Liver (tissue), 9 donors: ENCODE measurements around the gene INO80. TPM values are rescaled to one million over a fixed set of nuclear protein-coding genes. Genes with fewer than 3 reads are reported as not detected.
"Not testable (repeated sequence)": the region's sequence is repeated elsewhere in the genome, so short reads cannot be mapped to it uniquely, and the experiment has no call there.

Experiments
- DNase-seq: peaks from one replicate; pipeline ENCODE4 v3.0.0-alpha.2; 2017; ENCODE audit warnings: low spot score
- H3K27ac ChIP-seq, 2 donors: one replicate each; pipeline ENCODE4 v1.7.0; 2013; ENCODE audit warnings: inconsistent platforms in 2 of 2, low read length in 2 of 2, control low read depth in 1 of 2, low read depth in 1 of 2, mild to moderate bottlenecking in 1 of 2
- H3K27me3 ChIP-seq, 4 donors: one replicate each; pipeline versions ENCODE4 v1.6.1 to v1.7.0; 2013; ENCODE audit warnings: low read length in 3 of 4, inconsistent platforms in 1 of 4, mild to moderate bottlenecking in 1 of 4, moderate library complexity in 1 of 4; ENCODE audit not compliant: control insufficient read depth in 4 of 4, insufficient read depth in 4 of 4
- H3K36me3 ChIP-seq, 4 donors: one replicate each; pipeline versions ENCODE4 v1.6.1 to v1.7.0; 2013; ENCODE audit warnings: low read length in 3 of 4, mild to moderate bottlenecking in 3 of 4, low read depth in 1 of 4, moderate library complexity in 1 of 4; ENCODE audit not compliant: control insufficient read depth in 4 of 4, insufficient read depth in 3 of 4
- H3K4me1 ChIP-seq, 4 donors: one replicate each; pipeline versions ENCODE4 v1.6.1 to v1.7.0; 2013; ENCODE audit warnings: low read length in 3 of 4, mild to moderate bottlenecking in 3 of 4, moderate library complexity in 1 of 4; ENCODE audit not compliant: control insufficient read depth in 4 of 4, insufficient read depth in 4 of 4
- H3K4me3 ChIP-seq, 3 donors: one replicate each; pipeline versions ENCODE4 v1.6.1 to v1.7.0; 2013; ENCODE audit warnings: low read length in 3 of 3, control low read depth in 1 of 3, low read depth in 1 of 3, mild to moderate bottlenecking in 1 of 3
- H3K9ac ChIP-seq, 2 donors: one replicate each; pipeline ENCODE4 v1.7.0; 2013; ENCODE audit warnings: low read length in 2 of 2, mild to moderate bottlenecking in 2 of 2, moderate library complexity in 2 of 2, control low read depth in 1 of 2, low read depth in 1 of 2
- H3K9me3 ChIP-seq, 4 donors: one replicate each; pipeline versions ENCODE4 v1.6.1 to v1.7.0; 2013; ENCODE audit warnings: low read length in 3 of 4; ENCODE audit not compliant: control insufficient read depth in 4 of 4
- EGR1 ChIP-seq, 2 donors: IDR thresholded peaks; 2 replicates each; pipeline ENCODE4 v1.6.1; 2016 to 2018; ENCODE audit warnings: antibody characterized with exemption in 2 of 2, low read depth in 2 of 2
- FOXA1 ChIP-seq: IDR thresholded peaks from 2 replicates; pipeline ENCODE4 v1.6.1; 2016; ENCODE audit warnings: antibody characterized with exemption
- FOXA2 ChIP-seq: IDR thresholded peaks from 2 replicates; pipeline ENCODE4 v1.6.1; 2016; ENCODE audit warnings: antibody characterized with exemption
- GABPA ChIP-seq, 2 donors: IDR thresholded peaks in 1 of 2; conservative IDR thresholded peaks in 1 of 2; 2 replicates each; pipeline ENCODE4 v1.6.1; 2016; ENCODE audit warnings: antibody characterized with exemption in 2 of 2, mild to moderate bottlenecking in 1 of 2, moderate library complexity in 1 of 2
- HNF4A ChIP-seq, 2 donors: conservative IDR thresholded peaks; 2 replicates each; pipeline ENCODE4 v1.6.1; 2016; ENCODE audit warnings: antibody characterized with exemption in 2 of 2, mild to moderate bottlenecking in 2 of 2
- HNF4G ChIP-seq: IDR thresholded peaks from 2 replicates; pipeline ENCODE4 v1.6.1; 2016; ENCODE audit warnings: antibody characterized with exemption
- NR2F2 ChIP-seq: IDR thresholded peaks from 2 replicates; pipeline ENCODE4 v1.6.1; 2016; ENCODE audit warnings: antibody characterized with exemption
- RAD21 ChIP-seq, 2 donors: IDR thresholded peaks; 2 replicates each; pipeline ENCODE4 v1.6.1; 2016; ENCODE audit warnings: antibody characterized with exemption in 2 of 2, mild to moderate bottlenecking in 2 of 2
- TAF1 ChIP-seq: conservative IDR thresholded peaks from 2 replicates; pipeline ENCODE4 v1.6.1; 2016; ENCODE audit warnings: antibody characterized with exemption, mild to moderate bottlenecking
- YY1 ChIP-seq: IDR thresholded peaks from 2 replicates; pipeline ENCODE4 v1.6.1; 2016; ENCODE audit warnings: antibody characterized with exemption, mild to moderate bottlenecking
- WGBS: extraction: QIAGEN DNeasy Blood & Tissue Kit; methylation state at CpG from one replicate; pipeline ENCODE4 v1.1.7; 2013; 5-methylcytosine and 5-hydroxymethylcytosine counted together
- polyA plus RNA-seq, 2 donors: library from polyadenylated mRNA; stranded (reverse) in 1 of 2; unstranded in 1 of 2; fragments of 200-250 nt in 1 of 2; fragments of >200 nt in 1 of 2; fragmentation: Nextera tagmentation in 1 of 2; extraction: Ambion mirVana in 1 of 2; gene quantifications; one replicate each; pipeline versions ENCODE4 v1.2.1 to v1.2.3, GENCODE V29; 2013 to 2015
- total RNA-seq, 2 donors: library from RNA; depleted of rRNA; stranded (reverse); fragments of >200 nt; gene quantifications; one replicate each; pipeline ENCODE4 v1.2.3, GENCODE V29; 2014
- TF ChIP-seq, protein P1 (sequence below): IDR thresholded peaks from 2 replicates; pipeline ENCODE4 v1.6.1; 2016; ENCODE audit warnings: antibody characterized with exemption
- TF ChIP-seq, protein P2 (sequence below): IDR thresholded peaks from 2 replicates; pipeline ENCODE4 v1.6.1; 2016; ENCODE audit warnings: antibody characterized with exemption
- donor health status: healthy.
- donor health status: healthy.
- donor health status: healthy.
- donor health status: healthy.
- donor health status: healthy.

INO80 gene
- total and polyA plus RNA-seq, 4 donors = 3.2 to 19.7 (median 9.4) TPM

DNA sequence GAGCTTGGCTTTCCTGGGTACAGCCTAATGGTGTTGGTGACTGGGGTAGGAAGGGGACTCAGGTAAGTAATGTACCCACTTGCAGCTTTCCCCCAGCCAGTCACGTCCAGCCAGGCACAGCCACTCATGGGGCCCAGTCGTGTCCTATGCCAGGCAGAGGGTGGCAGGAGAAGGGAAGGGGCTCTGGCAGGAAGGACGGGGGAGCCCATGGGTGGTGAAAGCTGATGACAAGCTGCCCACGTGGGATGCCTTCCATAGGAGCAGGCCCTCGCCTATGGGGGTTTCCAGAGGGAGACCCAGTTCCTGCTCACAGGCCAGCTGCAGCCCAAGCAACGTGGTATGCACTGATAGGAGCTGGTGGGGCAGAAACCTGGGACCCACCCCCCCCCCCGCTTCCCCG is 152.1 kb downstream of the INO80 start:
- DNase-seq = no peak
- Histone ChIP-seq H3K9ac (no peak overlapping the region), H3K27ac (no peak overlapping the region), H3K4me1 (peaks cover 5 to 8% (median 6%) of the 10 kb centered on the region in 4 donors), H3K9me3 (no peaks in the 10 kb centered on the region), H3K36me3 (no peaks in the 10 kb centered on the region), H3K27me3 (no peaks in the 10 kb centered on the region), H3K4me3 (no peak overlapping the region)
- WGBS = 89% methylated on average over 8 of the region's 8 CpGs
- TF ChIP-seq, protein P1, sequence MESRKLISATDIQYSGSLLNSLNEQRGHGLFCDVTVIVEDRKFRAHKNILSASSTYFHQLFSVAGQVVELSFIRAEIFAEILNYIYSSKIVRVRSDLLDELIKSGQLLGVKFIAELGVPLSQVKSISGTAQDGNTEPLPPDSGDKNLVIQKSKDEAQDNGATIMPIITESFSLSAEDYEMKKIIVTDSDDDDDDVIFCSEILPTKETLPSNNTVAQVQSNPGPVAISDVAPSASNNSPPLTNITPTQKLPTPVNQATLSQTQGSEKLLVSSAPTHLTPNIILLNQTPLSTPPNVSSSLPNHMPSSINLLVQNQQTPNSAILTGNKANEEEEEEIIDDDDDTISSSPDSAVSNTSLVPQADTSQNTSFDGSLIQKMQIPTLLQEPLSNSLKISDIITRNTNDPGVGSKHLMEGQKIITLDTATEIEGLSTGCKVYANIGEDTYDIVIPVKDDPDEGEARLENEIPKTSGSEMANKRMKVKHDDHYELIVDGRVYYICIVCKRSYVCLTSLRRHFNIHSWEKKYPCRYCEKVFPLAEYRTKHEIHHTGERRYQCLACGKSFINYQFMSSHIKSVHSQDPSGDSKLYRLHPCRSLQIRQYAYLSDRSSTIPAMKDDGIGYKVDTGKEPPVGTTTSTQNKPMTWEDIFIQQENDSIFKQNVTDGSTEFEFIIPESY = no peak
- no peak for TF ChIP-seq FOXA1

DNA sequence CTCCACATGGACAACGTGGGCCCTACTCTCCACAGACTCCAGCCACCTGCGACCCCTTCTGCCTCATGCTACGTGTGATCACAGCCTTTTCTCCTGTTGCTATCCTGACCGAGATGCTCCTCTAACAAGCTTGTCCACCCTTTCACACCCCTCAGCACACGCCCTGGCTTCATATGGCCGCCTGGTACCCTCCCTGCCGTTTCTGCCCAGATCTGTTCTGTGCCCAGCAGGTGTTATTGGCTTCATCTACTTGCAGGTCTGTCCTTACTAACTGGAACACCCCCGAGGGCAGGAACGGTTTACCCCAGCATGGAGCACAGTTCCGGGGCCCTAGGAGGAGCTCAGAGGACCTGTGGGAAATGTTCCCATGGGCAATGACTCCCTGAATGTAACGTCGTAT is 152.9 kb downstream of the INO80 start:
- Histone ChIP-seq H3K4me3 (no peak overlapping the region), H3K27ac (no peak overlapping the region), H3K4me1 (peaks cover 5 to 8% (median 6%) of the 10 kb centered on the region in 4 donors), H3K9me3 (no peaks in the 10 kb centered on the region), H3K27me3 (no peaks in the 10 kb centered on the region), H3K36me3 (no peaks in the 10 kb centered on the region), H3K9ac (no peak overlapping the region)
- 92% methylated on average over 12 of the region's 12 CpGs for WGBS
- TF ChIP-seq, protein P2, sequence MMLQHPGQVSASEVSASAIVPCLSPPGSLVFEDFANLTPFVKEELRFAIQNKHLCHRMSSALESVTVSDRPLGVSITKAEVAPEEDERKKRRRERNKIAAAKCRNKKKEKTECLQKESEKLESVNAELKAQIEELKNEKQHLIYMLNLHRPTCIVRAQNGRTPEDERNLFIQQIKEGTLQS = no peak
- TF ChIP-seq RAD21 (IDR thresholded peaks at IDR 0.05) = no peak
- TF ChIP-seq HNF4G = no peak
- TF ChIP-seq TAF1 = no peak
- TF ChIP-seq EGR1 (IDR thresholded peaks at IDR 0.05; ENCODE audit: low read depth in 2 of 2) = no peak
- no peak for DNase-seq

DNA sequence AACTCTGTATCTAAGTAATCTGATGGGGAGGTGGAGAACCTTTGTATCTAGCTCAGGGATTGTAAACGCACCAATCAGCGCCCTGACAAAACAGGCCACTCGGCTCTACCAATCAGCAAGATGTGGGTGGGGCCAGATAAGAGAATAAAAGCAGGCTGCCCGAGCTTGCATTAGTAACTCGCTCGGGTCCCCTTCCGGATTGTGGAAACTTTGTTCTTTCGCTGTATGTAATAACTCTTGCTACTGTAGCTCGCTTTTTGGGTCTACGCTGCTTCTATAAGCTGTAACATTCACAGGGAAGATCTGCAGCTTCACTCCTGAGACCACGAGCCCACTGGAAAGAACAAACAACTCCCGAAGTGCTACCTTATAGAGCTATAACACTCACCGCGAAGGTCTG is 153.8 kb downstream of the INO80 start:
- DNase-seq, H3K4me3 ChIP-seq, H3K4me1 ChIP-seq, H3K9me3 ChIP-seq, H3K27me3 ChIP-seq, H3K27ac ChIP-seq, H3K9ac ChIP-seq, H3K36me3 ChIP-seq: not testable (repeated sequence)
- WGBS = 96% methylated on average over 14 of the region's 14 CpGs

DNA sequence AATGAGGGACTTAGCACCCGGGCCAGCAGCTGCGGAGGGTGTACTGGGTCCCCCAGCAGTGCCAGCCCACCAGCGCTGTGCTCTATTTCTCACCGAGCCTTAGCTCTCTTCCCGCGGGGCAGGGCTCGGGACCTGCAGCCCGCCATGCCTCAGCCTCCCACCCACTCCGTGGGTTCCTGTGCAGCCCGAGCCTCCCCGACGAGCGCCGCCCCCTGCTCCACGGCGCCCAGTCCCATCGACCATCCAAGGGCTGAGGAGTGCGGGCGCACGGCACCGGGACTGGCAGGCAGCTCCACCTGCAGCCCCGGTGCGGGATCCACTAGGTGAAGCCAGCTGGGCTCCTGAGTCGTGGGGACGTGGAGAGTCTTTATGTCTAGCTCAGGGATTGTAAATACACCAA is 154.3 kb downstream of the INO80 start:
- DNase-seq, H3K36me3 ChIP-seq, H3K9me3 ChIP-seq, H3K9ac ChIP-seq, H3K4me1 ChIP-seq, H3K27ac ChIP-seq, H3K4me3 ChIP-seq, H3K27me3 ChIP-seq: not testable (repeated sequence)
- 97% methylated on average over 25 of the region's 25 CpGs for WGBS

DNA sequence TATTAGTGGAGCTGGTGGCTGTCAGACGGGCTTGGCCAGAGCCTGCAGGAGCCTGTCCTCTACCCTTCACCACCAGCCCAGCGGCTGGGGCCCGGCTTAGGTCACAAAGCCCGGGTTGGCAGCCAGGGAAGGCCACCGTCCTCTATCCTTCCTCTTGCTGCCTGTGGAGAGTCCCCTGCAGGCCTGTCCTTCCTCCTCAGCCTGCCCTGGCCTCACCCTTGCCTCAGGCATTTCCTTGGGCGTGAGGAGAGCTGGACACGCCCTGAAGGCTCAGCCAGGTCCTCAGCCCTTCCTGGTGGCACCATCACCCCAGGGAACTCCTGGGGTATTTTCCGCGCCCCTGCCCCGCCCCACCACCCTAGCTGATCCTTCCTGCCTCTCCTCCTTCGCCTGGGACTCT is 155.2 kb downstream of the INO80 start:
- TF ChIP-seq TAF1 (no peak), FOXA1 (no peak), YY1 (no peak), NR2F2 (no peak), GABPA (IDR thresholded peaks at IDR 0.05 in 1 of 2, conservative IDR thresholded peaks at IDR 0.05 in 1 of 2) (no peak), HNF4G (no peak), FOXA2 (no peak), HNF4A (conservative IDR thresholded peaks at IDR 0.05) (no peak)
- 80% methylated on average over 11 of the region's 11 CpGs for WGBS
- Histone ChIP-seq H3K27ac (no peak overlapping the region), H3K4me1 (peaks cover under 1 to 2% (median under 1%) of the 10 kb centered on the region in 4 donors), H3K27me3 (no peaks in the 10 kb centered on the region), H3K9me3 (no peaks in the 10 kb centered on the region), H3K9ac (no peak overlapping the region), H3K36me3 (no peaks in the 10 kb centered on the region), H3K4me3 (no peak overlapping the region)
- no peak for DNase-seq
